Body of pancreas (tissue), 4 donors: ENCODE results near the gene DOK5. TPM values are rescaled to one million over a fixed set of nuclear protein-coding genes. Genes with fewer than 3 reads are reported as not detected.

Experiments used
- ATAC-seq: fragments of 150-250 bp; one replicate; pipeline ENCODE4 v1.9.1; 2016
- DNase-seq, 4 donors: peaks; one replicate each; pipeline ENCODE4 v3.0.0-alpha.2; 2019
- H3K27ac ChIP-seq, 4 donors: fragments of 200-600 bp; sonication (generic); 1 replicate in 3 of 4; 2 replicates in 1 of 4; pipeline versions ENCODE4 v1.5.1 to v1.6.1; 2016 to 2019; ENCODE audit warnings: mild to moderate bottlenecking in 1 of 4, mixed read lengths in 1 of 4, moderate library complexity in 1 of 4
- H3K27me3 ChIP-seq, 2 donors: fragments of 200-600 bp; sonication (generic); one replicate each; pipeline ENCODE4 v1.6.0; 2016; ENCODE audit warnings: mild to moderate bottlenecking in 1 of 2
- H3K36me3 ChIP-seq, 2 donors: fragments of 200-600 bp; sonication (generic); replicated peaks in 1 of 2; 2 replicates each; pipeline ENCODE4 v1.5.1; 2016; ENCODE audit warnings: low read depth in 2 of 2; ENCODE audit not compliant: insufficient read depth in 1 of 2
- H3K4me1 ChIP-seq: fragments of 200-600 bp; sonication (generic); one replicate; pipeline ENCODE4 v1.6.0; 2016
- H3K4me3 ChIP-seq, 2 donors: fragments of 200-600 bp; sonication (generic); 1 replicate in 1 of 2; 2 replicates in 1 of 2; pipeline ENCODE4 v1.5.1; 2016 to 2019
- H3K9me3 ChIP-seq, 3 donors: fragments of 200-600 bp; sonication (generic); 1 replicate in 2 of 3; 2 replicates in 1 of 3; pipeline ENCODE4 v1.5.1; 2016
- POLR2A ChIP-seq, 3 donors: fragments of 450-650 bp; IDR thresholded peaks; one replicate each; pipeline ENCODE4 v1.6.1; 2016; ENCODE audit warnings: antibody characterized with exemption in 3 of 3, mild to moderate bottlenecking in 2 of 3
- WGBS, 2 donors: methylation state at CpG; one replicate each; pipeline ENCODE4 v1.1.5; 2017; 5-methylcytosine and 5-hydroxymethylcytosine counted together
- intact Hi-C: fragments of 100-400 bp; cut with DNase I; formaldehyde crosslinking; loops from one replicate; pipeline ENCODE4 v1.15.1; 2023
- total RNA-seq, 2 donors: library from RNA; depleted of rRNA; stranded (reverse); fragments of >200 nt; gene quantifications; one replicate each; pipeline ENCODE4 v1.1.0, GENCODE V29; 2016
- TF ChIP-seq, protein P1 (sequence below), 7 experiments: fragments of 450-650 bp in 4 of 7; fragments of 200-600 bp in 3 of 7; sonication (generic) in 3 of 7; IDR thresholded peaks; one replicate each; pipeline ENCODE4 v1.5.1; 2016 to 2019; ENCODE audit warnings: antibody characterized with exemption in 7 of 7

Gene DOK5
- total RNA-seq, 2 donors from 2014 or later: 1.3 TPM; not detected in 1

DNA sequence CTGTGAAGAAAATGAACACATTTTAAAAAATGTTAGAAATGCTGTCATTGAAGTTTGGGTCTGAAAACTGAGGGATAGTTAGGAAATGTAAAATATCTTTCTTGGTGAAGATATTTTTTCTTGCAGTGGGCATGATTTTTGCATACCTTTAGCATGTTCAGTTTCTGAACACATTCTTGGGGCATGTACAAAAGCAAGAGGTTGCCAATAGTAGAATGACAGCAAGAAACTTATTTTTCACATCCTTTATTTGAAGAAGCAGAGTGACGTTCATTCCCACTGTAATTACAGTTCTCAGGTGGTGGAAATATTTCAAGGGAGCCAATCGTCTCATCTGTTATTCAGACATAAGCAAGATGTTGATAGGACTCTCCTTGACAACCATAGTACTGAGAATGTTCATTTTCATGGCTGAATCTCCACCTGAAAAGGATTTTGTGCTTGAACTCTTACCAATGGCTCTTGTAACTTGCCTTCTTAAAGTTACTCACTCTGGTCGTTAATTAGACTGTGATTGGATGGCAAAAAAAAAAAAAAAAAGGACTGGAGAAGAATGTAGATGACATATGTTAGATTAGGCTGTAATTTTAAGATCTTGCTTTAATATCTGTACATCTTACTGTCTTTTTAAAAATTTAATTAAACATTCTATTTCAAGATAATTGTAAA lies 74.4 kb downstream of the DOK5 start:
- H3K4me1 ChIP-seq: no peaks in the 10 kb centered on the region
- no peak for TF ChIP-seq POLR2A (IDR thresholded peaks at IDR 0.05)
- TF ChIP-seq, protein P1, sequence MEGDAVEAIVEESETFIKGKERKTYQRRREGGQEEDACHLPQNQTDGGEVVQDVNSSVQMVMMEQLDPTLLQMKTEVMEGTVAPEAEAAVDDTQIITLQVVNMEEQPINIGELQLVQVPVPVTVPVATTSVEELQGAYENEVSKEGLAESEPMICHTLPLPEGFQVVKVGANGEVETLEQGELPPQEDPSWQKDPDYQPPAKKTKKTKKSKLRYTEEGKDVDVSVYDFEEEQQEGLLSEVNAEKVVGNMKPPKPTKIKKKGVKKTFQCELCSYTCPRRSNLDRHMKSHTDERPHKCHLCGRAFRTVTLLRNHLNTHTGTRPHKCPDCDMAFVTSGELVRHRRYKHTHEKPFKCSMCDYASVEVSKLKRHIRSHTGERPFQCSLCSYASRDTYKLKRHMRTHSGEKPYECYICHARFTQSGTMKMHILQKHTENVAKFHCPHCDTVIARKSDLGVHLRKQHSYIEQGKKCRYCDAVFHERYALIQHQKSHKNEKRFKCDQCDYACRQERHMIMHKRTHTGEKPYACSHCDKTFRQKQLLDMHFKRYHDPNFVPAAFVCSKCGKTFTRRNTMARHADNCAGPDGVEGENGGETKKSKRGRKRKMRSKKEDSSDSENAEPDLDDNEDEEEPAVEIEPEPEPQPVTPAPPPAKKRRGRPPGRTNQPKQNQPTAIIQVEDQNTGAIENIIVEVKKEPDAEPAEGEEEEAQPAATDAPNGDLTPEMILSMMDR (IDR thresholded peaks at IDR 0.05): no peak
- H3K36me3 ChIP-seq: no peaks in the 10 kb centered on the region
- no peak for DNase-seq
- intact Hi-C loops: no loop called here
- no peak for ATAC-seq
- no peaks in the 10 kb centered on the region for H3K9me3 ChIP-seq
- no peak overlapping the region for H3K27ac ChIP-seq
- H3K27me3 ChIP-seq: no peaks in the 10 kb centered on the region
- H3K4me3 ChIP-seq: no peak overlapping the region
- 39 to 45% methylated on average over 3 of the region's 3 CpGs for WGBS, 2 donors

DNA sequence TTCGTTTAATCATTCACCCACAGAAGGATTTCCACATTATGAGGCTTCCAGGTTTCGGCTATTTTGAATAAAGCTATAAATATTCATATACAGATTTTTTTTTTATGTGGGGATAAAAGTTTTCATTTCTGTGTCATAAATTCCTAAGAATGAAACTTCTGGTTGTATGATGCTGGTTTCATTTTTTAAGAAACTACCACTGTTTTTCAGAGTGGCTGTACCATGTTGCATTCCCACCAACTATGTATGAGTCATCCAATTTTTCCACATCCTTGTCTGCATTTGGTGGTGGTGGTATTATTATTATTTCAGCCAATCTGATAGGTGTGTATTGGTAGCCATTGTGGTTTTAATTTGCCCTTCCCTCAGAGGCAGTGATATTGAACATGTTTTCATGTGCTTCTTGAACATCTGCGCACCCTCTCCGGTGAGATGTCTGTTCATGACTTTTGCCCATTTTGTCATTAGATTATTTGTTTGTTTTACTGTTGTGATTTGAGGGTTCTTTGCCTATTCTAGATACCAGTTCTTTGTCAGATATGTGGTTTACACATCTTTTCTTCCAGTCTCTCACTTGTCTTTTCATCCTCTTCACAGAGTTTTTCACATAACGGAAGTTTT lies 75.5 kb downstream of the DOK5 start:
- WGBS, 2 donors: 81 to 94% methylated on average over 5 of the region's 5 CpGs

DNA sequence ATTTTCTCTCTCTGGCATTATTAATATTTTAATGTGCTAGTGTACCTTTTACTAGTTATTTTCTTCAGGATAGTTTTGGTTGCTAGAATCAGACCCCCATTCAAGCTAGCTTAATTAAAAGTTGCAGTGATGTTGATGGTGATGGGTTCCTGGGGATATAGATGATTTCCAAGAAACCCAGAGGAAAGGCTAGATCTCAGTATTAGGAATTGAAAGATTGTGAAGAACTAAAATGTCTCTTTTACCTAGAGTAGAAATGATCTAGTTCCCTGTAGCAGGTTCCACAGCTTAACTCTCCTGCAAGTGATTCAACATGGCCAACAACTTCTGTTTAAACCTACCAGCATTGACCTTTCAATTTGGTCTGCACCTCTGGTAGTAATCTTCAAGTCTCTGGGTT lies 78.6 kb downstream of the DOK5 start:
- intact Hi-C loops: no loop called here
- ATAC-seq (no peak), DNase-seq (no peak)
- no peaks in the 10 kb centered on the region for H3K27me3 ChIP-seq
- H3K4me1 ChIP-seq: no peaks in the 10 kb centered on the region
- H3K27ac ChIP-seq: no peak overlapping the region
- no peaks in the 10 kb centered on the region for H3K9me3 ChIP-seq
- TF ChIP-seq POLR2A (IDR thresholded peaks at IDR 0.05): no peak
- TF ChIP-seq, protein P1 (IDR thresholded peaks at IDR 0.05): no peak
- H3K4me3 ChIP-seq: no peak overlapping the region
- no peaks in the 10 kb centered on the region for H3K36me3 ChIP-seq

More for the DNA sequence above, 75.5 kb downstream of the DOK5 start:
- intact Hi-C loops: no loop called here
- Histone ChIP-seq H3K9me3 (no peaks in the 10 kb centered on the region), H3K27me3 (no peaks in the 10 kb centered on the region), H3K4me1 (no peaks in the 10 kb centered on the region), H3K36me3 (no peaks in the 10 kb centered on the region), H3K27ac (no peak overlapping the region), H3K4me3 (no peak overlapping the region)
- ATAC-seq: no peak
- DNase-seq: no peak
- TF ChIP-seq POLR2A (IDR thresholded peaks at IDR 0.05): no peak

DNA sequence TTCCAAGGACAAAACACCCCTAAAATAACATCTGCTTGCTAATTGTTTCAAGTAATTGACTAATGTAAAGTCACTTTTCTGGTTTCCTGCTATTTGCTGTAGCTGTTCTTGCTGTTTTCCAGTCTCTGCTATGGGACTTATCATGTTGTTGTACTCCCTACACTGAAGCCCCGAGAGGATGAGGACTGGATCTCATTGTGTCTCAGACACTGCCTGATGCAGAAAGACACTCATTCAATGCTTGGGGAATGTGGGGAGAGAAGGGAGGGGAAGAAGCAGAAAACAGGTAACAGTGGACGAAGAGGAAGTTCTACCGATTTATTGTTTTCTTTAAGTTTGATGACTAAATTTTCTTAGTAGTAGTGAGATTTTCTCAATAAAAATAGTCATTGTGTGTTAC lies 79.8 kb downstream of the DOK5 start:
- 59 to 71% methylated on average over 3 of the region's 3 CpGs for WGBS, 2 donors
- Histone ChIP-seq H3K36me3 (no peaks in the 10 kb centered on the region), H3K27me3 (no peaks in the 10 kb centered on the region), H3K4me1 (no peaks in the 10 kb centered on the region), H3K4me3 (no peak overlapping the region), H3K9me3 (no peaks in the 10 kb centered on the region), H3K27ac (no peak overlapping the region)
- DNase-seq (no peak), ATAC-seq (no peak)
- intact Hi-C loops: no loop called here
- TF ChIP-seq POLR2A (IDR thresholded peaks at IDR 0.05): no peak
- TF ChIP-seq, protein P1 (IDR thresholded peaks at IDR 0.05): no peak

DNA sequence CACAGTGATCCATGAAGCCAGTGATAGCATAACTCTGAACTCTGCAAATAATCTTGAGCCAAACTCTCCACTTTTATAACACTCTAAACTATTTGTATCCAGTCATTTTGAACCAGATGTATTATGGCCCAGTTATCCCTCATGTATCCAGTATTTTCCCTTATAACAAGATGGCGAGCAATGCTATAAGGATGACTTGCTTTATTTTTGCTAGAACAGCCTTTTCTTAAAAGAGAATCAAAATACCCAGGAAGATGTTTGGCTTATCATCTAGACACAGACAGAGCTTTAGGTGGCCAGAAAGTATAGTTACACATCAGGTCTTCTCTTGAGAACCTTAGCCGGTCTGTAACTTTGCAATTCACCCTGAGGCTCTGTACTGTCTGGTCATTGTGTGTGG lies 81.0 kb downstream of the DOK5 start:
- no peaks in the 10 kb centered on the region for H3K36me3 ChIP-seq
- no peaks in the 10 kb centered on the region for H3K9me3 ChIP-seq
- intact Hi-C loops: no loop called here
- ATAC-seq (no peak), DNase-seq (no peak)
- H3K27me3 ChIP-seq: no peaks in the 10 kb centered on the region
- no peak overlapping the region for H3K27ac ChIP-seq
- no peak overlapping the region for H3K4me3 ChIP-seq
- no peak for TF ChIP-seq POLR2A (IDR thresholded peaks at IDR 0.05)
- TF ChIP-seq, protein P1 (IDR thresholded peaks at IDR 0.05): no peak
- WGBS, 2 donors: 89 to 94% methylated on average over 2 of the region's 2 CpGs
- H3K4me1 ChIP-seq: no peaks in the 10 kb centered on the region
